ENCODE measurements around the gene POLR1D. TPM values are rescaled to one million over a fixed set of nuclear protein-coding genes. Genes with fewer than 3 reads are reported as not detected.

POLR1D gene
- total RNA-seq, 1 donor from 2014 or later: 153 TPM

DNA sequence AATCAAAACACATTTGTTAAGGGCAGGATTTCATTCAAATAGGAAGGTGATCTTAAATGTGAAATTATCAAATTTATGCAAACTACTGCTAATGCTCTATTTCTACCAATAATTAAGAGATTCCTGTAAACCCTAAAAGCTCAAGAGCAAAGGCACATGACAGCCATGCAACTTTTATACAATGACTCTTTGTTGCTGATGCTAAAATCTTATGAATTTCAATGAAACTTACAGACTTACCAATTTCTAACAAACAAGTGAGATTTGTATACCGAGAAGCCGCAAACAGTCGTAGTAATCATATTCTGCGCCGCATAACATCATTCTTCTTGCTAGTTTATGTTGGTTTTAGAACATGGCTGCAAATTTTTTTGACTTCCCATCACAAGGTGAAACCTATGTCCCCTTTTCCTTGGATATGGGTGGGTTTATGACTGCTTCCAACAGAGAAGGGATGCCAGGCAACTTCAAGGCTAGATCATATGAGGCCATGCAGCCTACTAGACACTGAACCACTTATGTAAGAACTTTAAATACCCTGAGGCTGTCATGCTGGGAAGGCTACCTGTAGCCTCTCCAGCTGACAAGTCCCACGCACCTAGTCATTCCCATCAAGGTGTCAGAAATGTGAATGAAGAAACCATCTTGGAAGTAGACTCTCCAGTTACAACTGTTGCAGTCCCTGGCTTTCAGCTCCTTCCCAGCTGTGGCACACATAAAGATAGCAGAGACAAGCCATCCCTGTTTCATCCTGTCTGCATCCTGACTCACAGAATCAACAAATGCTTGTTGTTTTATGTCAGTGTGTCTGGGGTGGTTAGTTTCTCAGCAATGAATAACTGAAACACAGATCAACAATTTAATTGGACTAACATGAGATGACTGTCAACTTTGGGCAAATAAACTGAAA lies 43.3 kb upstream of the POLR1D start:
- DNase-seq (ENCODE audit: low spot score, unreplicated experiment): no peak
- Mint-ChIP-seq H3K4me1 (ENCODE audit: low read depth) (peaks cover 12% of the 10 kb centered on the region), H3K4me3 (ENCODE audit: low read depth) (no peak overlapping the region), H3K36me3 (ENCODE audit: insufficient read depth) (peaks cover 28% of the 10 kb centered on the region), H3K27ac (no peak overlapping the region), H3K9me3 (ENCODE audit: low read depth) (peaks cover 5% of the 10 kb centered on the region), H3K27me3 (no peaks in the 10 kb centered on the region)
- TF ChIP-seq CTCF (IDR thresholded peaks at IDR 0.05; ENCODE audit: unreplicated experiment): no peak

DNA sequence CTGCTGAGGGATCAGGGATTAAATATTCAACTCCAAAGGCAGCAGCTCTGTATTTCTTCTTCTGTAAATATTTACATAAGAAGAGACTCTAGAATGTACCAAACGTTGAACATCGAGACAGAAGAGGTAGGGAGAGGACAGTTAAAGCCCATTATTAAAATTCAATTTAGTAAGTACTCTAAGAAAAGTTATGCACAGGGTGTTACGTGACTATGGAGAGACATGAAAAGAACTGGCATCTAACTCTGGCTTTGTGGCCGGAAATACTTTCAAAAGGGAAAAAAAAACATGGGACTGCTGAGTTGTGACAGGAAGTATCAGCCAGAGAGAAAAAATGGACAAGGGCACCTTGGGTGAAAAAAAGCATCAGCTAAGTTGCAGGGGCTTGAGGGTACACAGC lies 38.0 kb upstream of the POLR1D start:
- H3K4me1 Mint-ChIP-seq (ENCODE audit: low read depth): peaks cover 13% of the 10 kb centered on the region
- no peaks in the 10 kb centered on the region for H3K27me3 Mint-ChIP-seq
- H3K27ac Mint-ChIP-seq: no peak overlapping the region
- H3K4me3 Mint-ChIP-seq (ENCODE audit: low read depth): no peak overlapping the region
- no peak for DNase-seq (ENCODE audit: low spot score, unreplicated experiment)
- no peak for TF ChIP-seq CTCF (IDR thresholded peaks at IDR 0.05; ENCODE audit: unreplicated experiment)
- no peaks in the 10 kb centered on the region for H3K9me3 Mint-ChIP-seq (ENCODE audit: low read depth)
- peaks cover 15% of the 10 kb centered on the region for H3K36me3 Mint-ChIP-seq (ENCODE audit: insufficient read depth)

DNA sequence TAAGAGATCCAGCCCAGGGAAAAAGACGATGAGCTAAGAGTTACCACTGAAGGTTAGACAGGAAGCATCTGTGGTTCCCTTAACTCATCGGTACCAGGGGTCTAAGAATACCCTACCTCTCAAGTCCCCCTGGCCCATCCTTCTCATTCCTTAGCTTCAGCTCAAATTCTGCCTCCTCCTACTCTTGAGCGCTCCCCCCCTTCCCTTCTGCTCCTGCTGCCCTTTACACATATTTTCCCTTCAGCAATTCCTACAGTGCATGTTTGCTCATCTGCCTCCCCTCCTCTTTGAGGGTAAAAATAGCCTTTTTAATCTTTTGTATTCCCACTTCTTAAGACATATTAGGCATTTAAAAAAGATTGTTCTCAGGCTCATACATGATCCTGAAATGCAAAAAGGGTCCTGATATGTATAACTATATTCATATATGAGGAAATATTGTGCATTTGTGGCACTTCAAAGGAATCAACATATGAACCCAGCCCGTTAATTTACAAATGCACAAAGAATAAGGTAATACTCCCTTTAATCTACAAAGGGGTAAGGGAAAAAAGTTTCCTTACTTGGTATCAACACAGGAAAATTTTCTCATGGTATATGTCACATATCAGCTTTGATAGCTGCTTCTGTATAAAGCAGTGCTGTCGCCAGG lies 34.5 kb upstream of the POLR1D start:
- DNase-seq (ENCODE audit: low spot score, unreplicated experiment): no peak
- Mint-ChIP-seq H3K36me3 (ENCODE audit: insufficient read depth) (peaks cover 7% of the 10 kb centered on the region), H3K4me1 (ENCODE audit: low read depth) (peaks cover 5% of the 10 kb centered on the region), H3K27me3 (no peaks in the 10 kb centered on the region), H3K27ac (peak overlapping the region; percentile 15), H3K4me3 (ENCODE audit: low read depth) (no peak overlapping the region), H3K9me3 (ENCODE audit: low read depth) (no peaks in the 10 kb centered on the region)
- no peak for TF ChIP-seq CTCF (IDR thresholded peaks at IDR 0.05; ENCODE audit: unreplicated experiment)

DNA sequence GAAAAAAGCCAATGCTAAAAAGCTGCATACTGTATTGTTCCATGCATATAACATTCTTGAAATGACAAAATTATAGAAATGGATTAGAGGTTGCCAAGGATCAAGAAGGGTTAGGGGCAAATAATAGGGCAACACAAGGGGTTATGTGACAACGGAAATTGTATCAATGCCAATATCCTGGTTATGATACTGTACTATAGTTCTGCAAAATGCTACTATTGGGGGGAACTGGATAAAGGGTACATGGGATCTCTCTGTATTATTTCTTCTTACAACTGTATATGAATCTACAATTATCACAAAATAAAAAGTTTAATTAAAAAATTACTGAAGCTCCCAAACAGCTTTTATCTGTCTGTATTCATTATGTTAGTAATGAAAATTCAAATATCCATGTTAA lies 33.3 kb upstream of the POLR1D start:
- DNase-seq (ENCODE audit: low spot score, unreplicated experiment): no peak
- H3K27me3 Mint-ChIP-seq: no peaks in the 10 kb centered on the region
- no peak overlapping the region for H3K27ac Mint-ChIP-seq
- no peak for TF ChIP-seq CTCF (IDR thresholded peaks at IDR 0.05; ENCODE audit: unreplicated experiment)
- no peak overlapping the region for H3K4me3 Mint-ChIP-seq (ENCODE audit: low read depth)
- H3K9me3 Mint-ChIP-seq (ENCODE audit: low read depth): no peaks in the 10 kb centered on the region
- peaks cover 5% of the 10 kb centered on the region for H3K4me1 Mint-ChIP-seq (ENCODE audit: low read depth)
- H3K36me3 Mint-ChIP-seq (ENCODE audit: insufficient read depth): peaks cover 5% of the 10 kb centered on the region

GRCh38 chr13:27592865-27593264 lies 28.8 kb upstream of the POLR1D start:
- Mint-ChIP-seq H3K36me3 (ENCODE audit: insufficient read depth) (peaks cover 3% of the 10 kb centered on the region), H3K4me3 (ENCODE audit: low read depth) (no peak overlapping the region), H3K9me3 (ENCODE audit: low read depth) (no peaks in the 10 kb centered on the region), H3K27ac (no peak overlapping the region), H3K4me1 (ENCODE audit: low read depth) (no peaks in the 10 kb centered on the region), H3K27me3 (no peaks in the 10 kb centered on the region)
- DNase-seq (ENCODE audit: low spot score, unreplicated experiment): no peak
- TF ChIP-seq CTCF (IDR thresholded peaks at IDR 0.05; ENCODE audit: unreplicated experiment): no peak
